ENCODE results near the gene SOX5. TPM values are rescaled to one million over a fixed set of nuclear protein-coding genes. Genes with fewer than 3 reads are reported as not detected.

The SOX5 gene
- total RNA-seq, 4 donors from 2014 or later: 1.3 to 9.6 (median 3.3) TPM

DNA sequence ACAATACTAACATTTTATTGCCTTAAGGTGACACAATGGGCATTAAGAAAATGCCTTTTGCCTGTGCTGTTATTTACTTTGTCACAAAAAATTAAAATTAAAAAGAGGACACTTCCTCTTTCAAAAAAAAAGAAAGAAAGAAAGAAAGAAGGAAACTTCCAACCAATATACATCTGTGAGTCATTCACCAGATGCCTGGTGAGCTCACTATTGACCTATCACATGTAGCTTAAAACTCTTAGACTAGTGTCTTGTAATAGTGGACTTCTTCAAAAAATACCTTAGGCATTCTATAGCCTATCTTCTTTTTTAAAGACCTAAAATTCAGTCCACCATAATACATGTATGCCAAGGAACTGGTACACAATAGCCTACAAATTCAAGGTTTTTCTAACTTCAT is 4.9 kb upstream of the SOX5 start:
- DNase-seq (no peak), ATAC-seq (no peak)
- Histone ChIP-seq H3K4me3 (no peak overlapping the region), H3K36me3 (no peaks in the 10 kb centered on the region), H3K9me3 (no peaks in the 10 kb centered on the region), H3K27me3 (peaks cover 0 to under 1% (median 0%) of the 10 kb centered on the region in 3 donors), H3K4me1 (peaks cover 0 to 4% of the 10 kb centered on the region in 2 donors), H3K27ac (no peak overlapping the region)
- in situ Hi-C loops (cut with MboI; ENCODE audit: low sequenced_read_pairs in 4 of 4): no loop called here
- TF ChIP-seq, protein P1, sequence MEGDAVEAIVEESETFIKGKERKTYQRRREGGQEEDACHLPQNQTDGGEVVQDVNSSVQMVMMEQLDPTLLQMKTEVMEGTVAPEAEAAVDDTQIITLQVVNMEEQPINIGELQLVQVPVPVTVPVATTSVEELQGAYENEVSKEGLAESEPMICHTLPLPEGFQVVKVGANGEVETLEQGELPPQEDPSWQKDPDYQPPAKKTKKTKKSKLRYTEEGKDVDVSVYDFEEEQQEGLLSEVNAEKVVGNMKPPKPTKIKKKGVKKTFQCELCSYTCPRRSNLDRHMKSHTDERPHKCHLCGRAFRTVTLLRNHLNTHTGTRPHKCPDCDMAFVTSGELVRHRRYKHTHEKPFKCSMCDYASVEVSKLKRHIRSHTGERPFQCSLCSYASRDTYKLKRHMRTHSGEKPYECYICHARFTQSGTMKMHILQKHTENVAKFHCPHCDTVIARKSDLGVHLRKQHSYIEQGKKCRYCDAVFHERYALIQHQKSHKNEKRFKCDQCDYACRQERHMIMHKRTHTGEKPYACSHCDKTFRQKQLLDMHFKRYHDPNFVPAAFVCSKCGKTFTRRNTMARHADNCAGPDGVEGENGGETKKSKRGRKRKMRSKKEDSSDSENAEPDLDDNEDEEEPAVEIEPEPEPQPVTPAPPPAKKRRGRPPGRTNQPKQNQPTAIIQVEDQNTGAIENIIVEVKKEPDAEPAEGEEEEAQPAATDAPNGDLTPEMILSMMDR (IDR thresholded peaks at IDR 0.05 in 4 of 5, conservative IDR thresholded peaks at IDR 0.05 in 1 of 5): no peak
- no peak for TF ChIP-seq POLR2A (IDR thresholded peaks at IDR 0.05)
- intact Hi-C loops (cut with DNase I; ENCODE audit: low total_unique reads): no loop called here

DNA sequence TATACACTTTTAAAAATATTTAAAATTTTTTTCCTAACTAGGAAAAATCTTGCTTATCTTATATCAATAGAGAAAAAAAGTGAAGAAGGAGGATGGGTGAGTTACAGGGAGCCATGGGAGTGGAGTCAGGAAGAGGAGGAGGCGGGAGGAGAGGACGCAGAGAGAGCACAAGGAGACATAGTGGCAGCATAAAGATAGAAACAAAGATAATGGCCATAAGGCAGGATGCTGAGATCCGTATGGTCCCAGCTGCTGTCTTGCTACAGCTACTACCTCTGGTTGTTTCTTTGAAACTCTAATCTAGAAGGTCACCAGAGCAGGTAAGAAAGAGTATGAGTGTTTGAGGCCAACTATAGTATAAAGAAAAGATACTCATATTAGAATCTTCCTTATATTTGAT is 2.6 kb upstream of the SOX5 start:
- DNase-seq: no peak
- intact Hi-C loops (cut with DNase I; ENCODE audit: low total_unique reads) (no loop called here), in situ Hi-C loops (cut with MboI; ENCODE audit: low sequenced_read_pairs in 4 of 4) (no loop called here)
- peaks cover 0 to 11% (median 9%) of the 10 kb centered on the region in 3 donors for H3K27me3 ChIP-seq
- H3K9me3 ChIP-seq: no peaks in the 10 kb centered on the region
- no peak overlapping the region for H3K4me3 ChIP-seq
- ATAC-seq: no peak
- peaks cover 0 to 4% of the 10 kb centered on the region in 2 donors for H3K4me1 ChIP-seq
- H3K27ac ChIP-seq: no peak overlapping the region
- no peak for TF ChIP-seq POLR2A (IDR thresholded peaks at IDR 0.05)
- TF ChIP-seq, protein P1 (IDR thresholded peaks at IDR 0.05 in 4 of 5, conservative IDR thresholded peaks at IDR 0.05 in 1 of 5): no peak
- no peaks in the 10 kb centered on the region for H3K36me3 ChIP-seq

DNA sequence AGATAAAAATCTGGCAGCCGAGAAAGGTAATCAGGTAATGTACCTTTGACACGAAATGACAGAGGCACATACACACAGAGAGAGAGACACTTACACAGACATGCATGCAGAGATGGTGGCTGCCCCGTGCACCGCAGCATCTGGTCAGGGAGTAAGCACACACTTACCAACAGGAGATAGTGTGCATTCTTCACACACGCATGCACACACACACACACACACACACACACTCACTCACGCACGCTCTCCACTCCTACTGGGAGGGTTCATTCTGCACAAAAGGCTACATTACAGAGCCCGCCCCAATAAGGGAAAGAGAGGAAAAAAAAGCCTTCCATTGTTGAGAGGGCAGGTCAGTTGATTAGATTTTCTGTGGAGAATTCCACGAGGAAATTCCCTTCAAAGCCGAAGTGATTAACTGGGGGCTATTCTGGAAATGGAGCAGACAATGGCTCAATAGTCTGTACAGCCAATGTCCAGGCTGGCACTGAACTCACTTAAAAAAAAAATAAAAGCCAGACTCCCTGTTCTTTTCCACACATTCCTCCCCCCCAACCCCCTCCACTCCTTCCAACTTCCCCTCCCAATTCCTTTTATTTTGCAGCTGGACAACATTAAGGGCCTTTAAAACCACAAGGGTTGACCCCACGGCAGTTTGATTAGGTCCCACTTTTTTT is 1.4 kb upstream of the SOX5 start:
- ATAC-seq: no peak

DNA sequence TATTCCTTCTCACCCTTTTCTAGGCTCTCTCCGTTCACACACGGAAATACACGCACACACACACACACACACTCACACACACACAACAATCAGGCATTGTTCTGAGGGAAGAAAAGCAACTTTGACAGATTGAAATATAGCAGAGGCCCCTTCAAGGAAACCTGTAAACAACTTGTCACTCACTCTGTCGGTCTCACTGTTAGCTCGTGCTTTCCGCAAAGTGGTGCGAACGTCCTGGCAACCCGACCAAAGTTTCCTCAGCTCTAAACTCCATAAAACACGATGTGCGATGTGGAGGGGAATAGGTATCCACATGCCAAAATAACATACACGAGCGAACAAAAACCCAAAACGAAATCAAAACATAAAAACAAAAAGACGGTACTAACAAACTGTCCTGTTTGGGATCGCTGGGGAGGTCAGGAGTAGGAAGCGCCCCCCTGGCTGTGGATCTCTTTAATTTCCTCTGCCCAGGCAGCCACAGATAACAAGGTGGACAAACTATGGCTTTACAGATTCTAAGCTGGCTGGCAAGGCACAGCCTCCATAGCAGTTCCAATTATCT is 822 bp upstream of the SOX5 start:
- H3K4me1 ChIP-seq: peaks cover 0 to 4% of the 10 kb centered on the region in 2 donors
- no peak for DNase-seq
- in situ Hi-C loops (cut with MboI; ENCODE audit: low sequenced_read_pairs in 4 of 4): no loop called here

More for the DNA sequence above, 1.4 kb upstream of the SOX5 start:
- H3K4me3 ChIP-seq: peak overlapping the region; percentile 47 to 59 (median 49)
- DNase-seq: no peak
- in situ Hi-C loops (cut with MboI; ENCODE audit: low sequenced_read_pairs in 4 of 4): no loop called here
- H3K36me3 ChIP-seq: no peaks in the 10 kb centered on the region
- H3K27me3 ChIP-seq: peaks cover 0 to 12% (median 11%) of the 10 kb centered on the region in 3 donors
- intact Hi-C loops (cut with DNase I; ENCODE audit: low total_unique reads): no loop called here
- H3K9me3 ChIP-seq: no peaks in the 10 kb centered on the region
- TF ChIP-seq POLR2A (IDR thresholded peaks at IDR 0.05): no peak
- TF ChIP-seq, protein P1 (IDR thresholded peaks at IDR 0.05 in 4 of 5, conservative IDR thresholded peaks at IDR 0.05 in 1 of 5): no peak
- H3K27ac ChIP-seq: no peak overlapping the region
- H3K4me1 ChIP-seq: peaks cover 0 to 4% of the 10 kb centered on the region in 2 donors

More for the DNA sequence above, 822 bp upstream of the SOX5 start:
- ATAC-seq: no peak
- H3K4me3 ChIP-seq: peak overlapping the region; percentile 47 to 59 (median 49)
- no peaks in the 10 kb centered on the region for H3K36me3 ChIP-seq
- no peak overlapping the region for H3K27ac ChIP-seq
- H3K27me3 ChIP-seq: peaks cover 0 to 12% (median 11%) of the 10 kb centered on the region in 3 donors
- TF ChIP-seq, protein P1 (IDR thresholded peaks at IDR 0.05 in 4 of 5, conservative IDR thresholded peaks at IDR 0.05 in 1 of 5): no peak
- no peak for TF ChIP-seq POLR2A (IDR thresholded peaks at IDR 0.05)
- intact Hi-C loops (cut with DNase I; ENCODE audit: low total_unique reads): no loop called here
- H3K9me3 ChIP-seq: no peaks in the 10 kb centered on the region

Data from gastrocnemius medialis (tissue), 4 donors.